HG02571 (cell line): ENCODE results near the gene TMBIM4.

ENCODE experiments used
- ATAC-seq: cut with Tn5 transposase; IDR thresholded peaks from one replicate; pipeline ENCODE4 v1.9.1; 2021; ENCODE audit warnings: mild to moderate bottlenecking, moderate library complexity; ENCODE audit not compliant: unreplicated experiment

The TMBIM4 gene

DNA sequence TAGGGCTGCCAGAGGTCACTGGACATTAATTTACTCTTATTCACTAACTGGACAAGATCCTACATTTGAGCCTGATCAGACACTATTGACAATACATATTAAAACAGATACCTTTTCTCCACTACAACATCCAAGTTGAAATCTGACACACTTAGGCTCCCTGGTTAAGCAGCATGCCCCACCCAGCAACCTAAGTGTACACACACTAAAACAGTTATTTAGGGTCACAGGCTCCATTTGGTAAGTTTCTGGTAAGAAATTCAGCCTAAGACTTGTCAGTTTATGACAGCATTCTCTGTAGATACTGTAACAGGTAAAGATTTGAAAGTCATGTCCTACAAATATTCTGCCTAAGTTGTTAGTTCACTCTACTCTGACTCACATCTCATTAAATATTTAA lies 27.0 kb downstream of the TMBIM4 start:
- no peak for ATAC-seq

DNA sequence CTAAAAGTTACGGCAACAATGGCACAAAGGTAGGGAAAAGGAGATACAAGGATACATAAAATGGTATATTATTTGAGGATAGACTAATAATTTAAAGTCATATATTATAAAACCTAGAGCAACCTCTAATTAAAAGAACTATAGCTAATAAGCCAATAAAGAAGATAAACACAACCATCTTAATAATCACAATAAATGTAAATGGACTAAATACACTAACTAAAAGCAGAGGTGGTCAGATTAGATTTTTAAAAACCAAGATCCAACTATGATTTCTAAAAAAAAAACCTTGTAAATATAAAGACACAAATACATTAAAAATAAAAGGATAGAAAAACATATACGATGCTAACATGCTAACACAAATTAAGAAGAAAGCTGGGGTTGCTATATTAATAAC lies 28.5 kb downstream of the TMBIM4 start:
- ATAC-seq = no peak

DNA sequence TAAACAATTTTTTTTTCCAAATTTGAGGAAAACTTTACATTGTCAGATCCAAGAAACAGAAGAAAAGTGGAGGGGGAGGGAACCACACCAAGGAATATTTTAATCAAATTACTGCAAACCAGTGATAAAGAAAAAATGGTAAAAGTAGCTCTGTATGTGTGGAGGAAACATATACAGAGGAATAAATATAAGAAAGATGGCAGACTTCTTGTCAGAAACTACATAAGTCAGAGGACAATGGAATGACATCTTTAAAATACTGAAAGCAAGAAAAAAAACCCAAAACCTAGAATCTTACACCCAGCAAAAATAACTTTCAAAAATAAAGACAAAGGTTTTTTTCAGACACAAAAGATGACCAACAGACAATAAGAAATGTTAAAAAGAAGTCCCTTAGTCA lies 29.1 kb downstream of the TMBIM4 start:
- ATAC-seq = no peak

DNA sequence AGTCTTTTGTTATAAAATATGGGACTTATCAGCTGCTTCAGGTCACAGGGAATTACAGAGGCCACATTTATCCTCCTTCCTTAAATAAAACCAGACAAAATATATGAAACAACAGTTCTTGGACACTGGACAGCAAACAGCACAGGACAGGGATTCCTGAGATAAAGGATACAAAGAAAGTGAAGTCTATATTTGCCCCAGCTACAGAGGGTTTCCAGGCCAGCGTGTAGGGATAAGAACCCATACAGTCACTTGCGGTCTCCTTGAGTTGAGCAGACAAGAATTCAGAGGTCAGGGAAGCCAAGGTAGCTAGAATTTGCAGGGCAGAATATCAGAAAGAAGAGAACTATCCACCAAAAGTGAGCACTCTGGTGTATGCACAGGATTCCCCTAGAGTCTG lies 30.5 kb downstream of the TMBIM4 start:
- no peak for ATAC-seq

DNA sequence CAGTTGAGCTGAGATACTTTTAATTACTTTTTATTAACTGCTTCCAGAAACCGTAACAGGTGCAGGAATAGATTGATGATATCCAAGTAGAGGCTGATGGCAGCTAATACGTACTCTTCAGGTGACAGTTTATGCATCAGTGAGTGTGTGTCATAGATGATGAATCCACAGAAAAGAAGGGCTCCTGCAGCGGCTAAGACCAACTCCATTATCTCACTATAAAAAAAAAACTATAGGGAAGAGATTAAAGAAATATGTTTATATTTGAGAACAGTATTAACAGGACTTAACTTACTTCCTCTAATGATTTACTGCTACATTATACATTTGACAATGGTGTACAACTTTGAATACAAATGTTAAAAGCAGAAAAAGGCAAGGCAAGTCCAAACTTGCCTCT lies 31.9 kb downstream of the TMBIM4 start:
- ATAC-seq = no peak

DNA sequence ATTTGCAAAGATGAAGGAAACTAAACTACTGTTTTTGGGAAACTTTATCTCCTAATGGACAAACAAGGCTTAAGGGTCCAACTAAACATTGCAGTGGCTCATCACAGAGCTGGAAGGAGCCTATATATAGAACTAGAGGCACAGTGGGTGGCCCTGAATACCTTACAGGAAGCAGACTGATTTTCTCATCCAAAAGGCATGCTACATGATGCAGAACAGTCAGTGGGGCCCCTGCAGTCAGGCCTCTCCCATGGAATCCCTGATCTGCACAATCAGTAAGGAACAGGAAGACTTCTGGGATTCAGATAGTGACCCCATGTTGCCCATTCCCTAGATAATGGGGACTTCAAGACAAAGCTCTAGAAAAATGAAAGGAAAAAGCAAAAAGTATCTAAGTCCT lies 37.4 kb downstream of the TMBIM4 start:
- no peak for ATAC-seq

DNA sequence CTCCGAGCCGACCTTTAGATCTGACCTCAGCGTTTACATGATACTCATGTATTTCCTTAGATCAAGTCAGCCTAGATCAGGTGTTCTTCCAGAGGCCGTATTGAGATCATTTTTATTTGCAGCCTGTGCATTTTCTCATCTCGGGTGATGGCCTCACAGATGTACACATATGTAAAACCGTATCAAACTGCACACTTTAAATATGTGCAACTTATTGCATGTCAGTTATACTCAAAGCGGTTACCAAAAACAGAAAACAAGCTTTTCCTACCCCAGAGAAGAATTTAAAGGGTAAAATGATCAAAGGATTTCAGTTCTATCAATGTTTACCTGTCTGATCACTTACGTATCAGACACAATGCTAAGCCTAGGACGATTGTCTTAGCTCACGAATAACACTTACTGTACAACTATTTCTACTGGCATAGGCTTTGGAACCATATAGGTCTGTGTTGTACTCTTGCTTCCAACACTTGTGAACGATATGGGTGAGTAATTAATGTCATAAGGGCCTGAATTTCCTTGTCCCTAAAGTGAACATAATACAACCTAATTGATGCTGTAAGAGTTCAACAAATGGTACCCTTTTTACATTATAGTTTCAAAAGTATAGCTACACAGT lies 38.6 kb downstream of the TMBIM4 start:
- peak; percentile 6 for ATAC-seq

DNA sequence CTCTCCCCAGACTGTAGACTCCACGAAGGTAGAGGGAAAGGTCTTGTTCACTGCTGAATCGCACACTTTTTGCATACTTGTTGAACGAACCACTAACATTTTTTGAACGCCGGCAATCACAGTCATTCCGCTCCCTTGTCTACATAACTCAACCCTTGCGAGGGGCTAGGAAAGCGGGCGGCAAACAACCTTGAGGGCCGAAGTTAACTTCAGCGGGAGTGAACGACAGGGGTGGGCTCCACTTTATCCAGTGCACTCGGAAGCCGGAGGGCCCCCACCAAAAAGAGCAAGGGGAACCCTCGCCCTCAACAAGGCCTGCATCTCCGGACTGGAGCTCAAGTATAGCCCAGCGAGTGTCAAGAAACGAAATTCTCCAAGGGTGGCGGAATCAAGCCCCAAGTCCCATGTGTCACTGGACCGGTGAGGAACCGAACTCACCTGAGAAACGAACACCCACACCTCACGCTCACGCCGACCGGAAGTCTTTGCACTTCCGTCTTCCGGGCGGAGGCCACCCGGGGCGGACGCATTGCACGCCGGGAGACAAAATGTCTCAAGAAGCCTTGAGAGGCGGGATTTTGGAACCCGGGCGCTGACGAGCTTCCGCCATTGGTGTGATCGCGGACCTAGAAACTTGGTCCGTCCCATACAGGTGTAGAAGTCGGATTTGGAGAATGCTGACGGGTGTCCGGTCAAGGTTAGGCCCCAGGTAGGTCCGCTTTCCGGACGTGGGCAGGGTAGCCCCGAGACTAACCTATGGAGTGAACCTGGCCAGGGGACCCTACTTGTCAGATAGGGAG lies 39.3 kb downstream of the TMBIM4 start, which contains the start of gene LLPH:
TSS of gene LLPH (minus strand) at position 484 of the 800 bp plus-strand sequence. CDS start 1,644 bp downstream, outside the sequence.
- ATAC-seq = peak; percentile 99

DNA sequence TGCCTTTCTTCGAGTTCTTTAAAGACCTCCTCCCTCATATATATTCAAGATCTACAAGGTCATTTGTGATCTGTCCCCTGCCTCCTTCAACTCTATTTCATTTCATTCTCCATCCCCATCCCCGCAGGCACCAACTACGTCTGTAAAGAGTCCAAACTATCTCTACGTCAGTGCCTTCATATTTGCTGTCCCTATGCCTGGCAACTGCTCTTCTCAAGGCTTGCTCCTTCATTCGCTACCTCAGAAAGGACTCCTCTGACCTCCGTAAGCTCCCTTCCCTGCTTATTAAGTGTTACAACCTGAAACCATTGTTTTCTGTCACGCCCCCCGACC lies 39.9 kb downstream of the TMBIM4 start:
- ATAC-seq = no peak

DNA sequence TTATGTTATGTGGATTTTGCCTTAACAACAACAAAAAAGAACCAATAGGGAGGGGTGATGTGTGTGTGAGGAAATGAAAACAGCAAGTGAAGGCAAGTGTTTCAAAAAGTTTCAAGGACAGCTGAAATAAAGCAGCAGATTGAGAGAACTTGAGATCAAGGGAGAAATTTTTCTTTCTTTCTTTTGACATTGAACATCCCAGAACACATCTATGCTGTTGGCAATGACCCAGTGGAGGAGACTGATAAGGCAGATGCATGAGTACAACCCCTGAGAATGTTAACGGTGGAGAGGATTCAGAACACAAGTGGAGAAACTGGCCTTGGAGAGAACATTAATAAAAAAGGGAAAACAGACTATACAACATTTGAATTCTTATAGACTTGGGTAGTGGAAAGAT lies 42.1 kb downstream of the TMBIM4 start:
- no peak for ATAC-seq

DNA sequence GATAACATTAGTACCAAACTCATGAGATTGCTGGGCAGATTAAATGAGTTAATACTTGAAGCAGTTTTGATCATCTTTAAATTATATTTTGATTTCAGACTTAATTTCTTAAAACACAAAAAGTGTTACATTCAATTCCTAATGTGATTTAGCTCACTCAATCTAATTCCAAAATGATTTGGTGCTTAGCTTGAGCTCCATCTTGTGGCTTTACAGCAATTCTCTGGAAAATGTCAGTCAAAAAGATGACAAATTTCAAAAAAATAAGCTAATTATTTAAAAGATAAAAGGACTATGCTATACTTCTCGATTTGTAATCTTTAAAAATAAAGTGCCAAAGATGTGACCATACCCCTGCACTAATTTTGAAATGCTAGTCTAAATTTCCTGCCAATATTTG lies 49.3 kb downstream of the TMBIM4 start:
- no peak for ATAC-seq

DNA sequence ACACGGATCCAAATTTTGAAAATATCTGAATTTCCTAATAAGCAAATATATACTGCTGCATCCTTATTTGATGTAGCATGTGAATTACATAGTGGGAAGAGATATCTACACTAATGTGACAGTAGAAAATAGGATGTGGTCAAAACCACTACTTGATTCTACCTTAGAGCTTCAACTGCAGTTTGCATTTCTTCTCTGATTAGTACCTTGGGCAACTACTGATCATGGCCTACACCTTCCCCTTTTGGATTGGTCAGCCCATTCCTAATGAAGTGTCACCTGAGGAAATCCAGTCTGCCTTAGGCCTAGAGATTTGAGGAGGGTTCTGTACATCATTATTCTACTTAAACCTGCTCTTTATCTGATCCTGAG lies 49.9 kb downstream of the TMBIM4 start:
- ATAC-seq = no peak

DNA sequence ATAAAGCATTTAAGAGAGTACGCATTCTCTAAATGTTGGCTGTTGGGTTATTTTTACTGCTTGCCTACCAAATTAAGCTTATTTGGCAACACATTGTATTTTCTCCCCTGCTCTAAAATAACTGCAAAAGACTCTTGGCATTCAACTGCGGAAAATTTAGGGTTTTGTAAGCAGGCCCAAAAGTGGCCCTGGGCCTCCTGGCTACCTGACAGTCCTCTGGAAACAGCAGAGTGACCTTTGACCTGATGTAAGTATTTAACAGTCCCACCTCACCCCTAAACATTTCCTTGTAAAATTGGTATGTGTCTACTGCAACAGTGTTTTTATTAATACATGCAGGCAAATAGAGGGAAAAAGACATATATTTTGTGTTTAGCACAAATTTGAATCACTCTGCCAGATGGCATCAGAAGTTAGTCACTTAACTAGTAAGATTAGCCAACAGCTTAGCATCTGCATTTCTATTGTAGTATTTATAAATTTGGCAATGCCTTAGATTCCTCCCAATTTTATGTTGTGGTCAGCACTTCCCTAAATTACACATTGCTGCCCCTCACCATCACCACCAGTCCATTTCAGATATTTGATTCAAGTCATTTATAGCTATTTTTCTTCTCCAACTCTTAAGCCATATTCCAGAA lies 50.4 kb downstream of the TMBIM4 start:
- no peak for ATAC-seq

DNA sequence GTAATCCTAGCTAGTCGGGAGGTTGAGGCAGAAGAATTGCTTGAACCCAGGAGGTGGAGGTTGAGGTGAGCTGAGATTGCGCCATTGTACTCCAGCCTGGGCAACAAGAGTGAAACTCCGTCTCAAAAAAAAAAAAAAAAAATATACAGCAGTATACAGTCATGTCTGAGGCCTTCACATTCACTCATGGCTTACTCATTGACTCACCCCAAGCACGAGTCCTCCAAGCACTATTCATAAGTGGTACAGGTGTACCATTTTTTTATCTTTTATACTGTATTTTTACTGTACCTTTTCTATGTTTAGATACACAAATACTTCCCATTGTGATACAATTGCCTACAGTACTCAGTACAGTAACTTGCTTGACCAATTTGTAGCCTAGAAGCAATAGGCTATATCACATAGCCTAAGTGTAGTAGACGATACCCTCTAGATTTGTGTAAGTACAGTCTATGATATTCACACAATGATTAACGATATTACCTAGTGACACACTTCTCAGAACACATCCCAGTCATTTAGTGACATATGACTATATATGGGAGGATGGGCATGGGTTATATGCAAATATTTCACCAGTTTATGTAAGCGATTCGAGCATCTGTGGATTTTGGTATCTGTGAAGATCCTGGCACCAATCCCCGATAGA lies 51.4 kb downstream of the TMBIM4 start:
- no peak for ATAC-seq

DNA sequence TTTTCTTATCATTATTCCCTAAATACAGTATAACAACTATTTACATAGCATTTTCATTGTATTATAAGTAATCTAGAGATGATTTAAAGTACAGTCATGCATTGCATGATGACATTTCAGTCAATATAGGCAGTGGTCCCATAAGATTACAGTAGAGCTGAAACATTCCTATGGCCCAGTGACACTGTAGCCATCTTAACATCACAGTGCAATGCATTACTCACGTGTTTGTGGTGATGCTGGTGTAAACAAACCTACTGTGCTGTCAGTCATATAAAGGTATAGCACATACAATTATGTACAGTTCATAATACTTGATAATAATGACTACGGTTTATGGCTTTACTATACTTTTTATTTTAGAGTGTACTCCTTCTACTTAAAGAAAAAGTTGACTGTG lies 52.6 kb downstream of the TMBIM4 start:
- no peak for ATAC-seq

DNA sequence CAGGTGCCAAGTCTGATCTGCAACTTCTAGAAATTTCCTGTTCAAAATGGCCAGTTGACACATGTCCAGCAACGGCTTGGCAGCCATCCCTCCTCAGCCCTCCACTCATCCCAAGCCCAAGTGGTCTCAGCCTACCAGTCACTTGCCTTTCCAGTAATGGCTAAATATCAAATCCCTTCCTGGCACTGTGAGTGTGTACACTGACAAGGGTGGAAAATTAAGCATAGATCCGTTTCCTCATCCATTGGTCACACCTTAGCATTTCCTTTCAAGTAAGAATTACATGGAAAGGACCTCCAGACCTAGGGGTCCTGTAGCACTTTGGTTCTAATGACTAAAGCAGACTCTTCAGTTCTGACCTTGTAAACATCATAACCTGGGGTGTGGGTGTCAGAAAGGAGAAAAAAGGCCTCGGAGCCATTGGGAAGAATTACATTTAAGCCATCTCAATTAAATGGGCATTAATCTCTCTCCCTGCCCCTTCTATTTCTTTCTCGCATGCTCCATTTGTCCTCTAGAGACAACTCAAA lies 54.7 kb downstream of the TMBIM4 start:
- no peak for ATAC-seq

DNA sequence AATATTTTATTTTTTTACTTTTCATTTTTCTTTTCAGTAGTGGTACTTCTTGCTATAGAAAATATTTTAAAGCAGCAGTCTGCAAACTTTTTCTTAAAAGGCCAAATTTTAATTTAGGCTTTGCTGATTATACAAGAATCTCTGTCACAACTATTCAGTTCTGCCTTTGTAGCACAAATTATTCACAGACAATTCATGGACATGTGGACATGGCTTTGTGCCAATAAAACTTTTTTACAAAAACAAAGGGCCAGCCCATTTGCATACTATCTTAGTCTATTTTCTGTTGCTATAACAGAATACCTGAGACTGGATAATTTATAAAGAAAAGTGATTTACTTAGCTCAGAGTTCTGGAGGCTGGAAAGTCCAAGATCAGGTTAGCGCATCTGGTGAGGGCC lies 56.3 kb downstream of the TMBIM4 start:
- no peak for ATAC-seq

DNA sequence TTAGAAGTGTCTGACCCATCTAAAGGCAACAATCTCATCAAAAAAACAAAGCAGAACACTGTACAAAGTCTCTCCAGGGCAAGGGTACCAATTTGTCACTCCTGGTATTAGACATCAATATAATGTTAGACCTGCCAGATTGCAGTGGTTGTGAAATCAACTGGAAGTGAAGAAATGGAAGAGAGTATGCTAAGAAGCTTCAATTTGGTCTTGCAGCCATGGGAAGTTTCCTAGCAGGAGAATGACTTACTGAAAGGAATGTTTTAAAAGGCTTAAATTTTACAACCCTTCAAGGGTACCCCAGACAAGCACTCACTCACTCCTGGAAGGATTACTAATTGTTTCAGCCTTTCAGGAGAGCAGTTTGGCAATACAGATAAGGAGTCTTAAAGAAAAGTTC lies 58.2 kb downstream of the TMBIM4 start:
- ATAC-seq = no peak

DNA sequence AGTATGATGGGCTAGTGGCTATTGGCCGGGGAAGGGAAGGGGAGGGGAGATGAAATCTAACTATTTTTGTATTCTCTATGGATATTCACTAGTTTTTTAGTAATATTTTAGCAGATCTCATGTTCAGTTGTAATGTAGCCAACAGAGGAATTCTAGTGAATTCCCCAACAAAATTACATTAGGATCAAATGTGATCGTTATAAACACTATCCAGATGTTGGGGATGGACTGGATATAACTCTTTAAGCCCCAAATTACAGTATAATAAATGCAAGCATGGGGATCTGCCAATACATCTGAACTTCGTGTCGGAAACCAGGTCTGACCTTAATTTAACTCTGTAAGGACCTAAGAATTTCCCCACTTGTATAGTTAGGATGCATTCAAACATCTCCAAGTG lies 60.7 kb downstream of the TMBIM4 start:
- no peak for ATAC-seq

DNA sequence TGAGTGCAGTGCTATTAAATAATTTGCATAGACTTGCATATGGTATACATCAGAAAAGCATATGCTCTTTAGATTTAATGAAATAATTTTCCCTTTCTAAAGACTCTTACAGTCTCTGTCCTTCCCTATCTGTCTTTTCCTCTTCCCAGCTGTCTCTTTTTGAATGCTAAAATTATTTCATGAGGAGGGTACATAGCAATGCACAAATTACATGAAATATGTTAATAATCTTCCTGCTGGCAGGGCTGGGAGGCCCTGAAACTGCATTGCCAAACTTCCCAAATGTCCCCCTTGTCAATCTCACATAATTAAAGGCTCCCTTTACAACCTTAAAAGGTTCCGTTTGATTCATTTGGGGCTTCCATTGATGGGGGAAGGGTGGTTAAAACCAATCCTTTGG lies 61.4 kb downstream of the TMBIM4 start:
- ATAC-seq = no peak

DNA sequence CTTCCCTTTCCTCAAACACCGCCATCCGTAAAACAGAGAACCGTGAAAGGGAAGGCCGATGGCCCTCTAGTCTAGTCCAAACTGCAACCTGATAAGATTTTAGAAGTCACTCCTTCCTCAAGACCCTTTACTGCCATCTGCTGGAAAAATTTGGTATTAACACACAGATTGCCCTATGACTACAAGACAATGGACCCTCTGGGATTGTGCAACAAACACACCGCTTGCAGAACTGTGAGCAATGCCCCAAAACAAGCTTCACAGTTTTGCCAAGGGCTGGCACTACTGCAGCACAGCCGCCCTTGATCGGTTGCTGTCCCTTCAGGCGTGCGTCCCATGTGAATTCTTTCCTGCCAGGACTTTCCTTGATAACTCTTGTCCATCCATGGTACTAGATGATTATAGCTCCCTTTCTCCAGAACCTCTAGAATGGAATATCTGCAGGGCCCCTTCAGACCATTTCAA lies 62.3 kb downstream of the TMBIM4 start:
- peak; percentile 89 for ATAC-seq
